ENCODE measurements around the gene SLC22A15. TPM values are rescaled to one million over a fixed set of nuclear protein-coding genes. Genes with fewer than 3 reads are reported as not detected.

Gene SLC22A15
- total and polyA plus RNA-seq, 10 of the 15 experiments (the other 5 are each of a cell fraction or from before 2014, with no cell fraction given): 0.05 to 2.8 (median 0.13) TPM; not detected in 1

GRCh38 chr1:115982400-115982799 lies 6.1 kb downstream of the SLC22A15 start:
- in situ Hi-C loops (cut with MboI): loop anchor here (5.0 kb wide), 1 partner anchor 175 kb away; no protein-coding TSS in a partner anchor
- DNase-seq (ENCODE audit: low read depth, low spot score) (no peak), ATAC-seq (peak; percentile 83), FAIRE-seq (peak; percentile 47)
- no peak for TF ChIP-seq SP1 (IDR thresholded peaks at IDR 0.05; ENCODE audit: low read depth, low read length)
- TF ChIP-seq SPI1 (IDR thresholded peaks at IDR 0.05; ENCODE audit: borderline replicate concordance, insufficient read depth, low read depth, low read length): peak; percentile 10; the same call in 1 of the 2 replicates
- TF ChIP-seq USF2 (IDR thresholded peaks at IDR 0.05; ENCODE audit: borderline replicate concordance, low read depth, low read length): no peak
- no peak for TF ChIP-seq EGR1 (IDR thresholded peaks at IDR 0.05; ENCODE audit: borderline replicate concordance in 1 of 2, low read depth in 2 of 2, low read length in 2 of 2)
- TF ChIP-seq BACH1 (IDR thresholded peaks at IDR 0.05; ENCODE audit: borderline replicate concordance): no peak
- no peak for TF ChIP-seq ZZZ3 (IDR thresholded peaks at IDR 0.05; ENCODE audit: control insufficient read depth, insufficient read length, low read depth)
- no peak overlapping the region for H3K9ac ChIP-seq (ENCODE audit: control insufficient read depth, insufficient read depth, low read length)
- H3K36me3 ChIP-seq (ENCODE audit: control insufficient read depth in 2 of 2, insufficient read depth in 2 of 2, low read length in 1 of 2): no peaks in the 10 kb centered on the region
- no peak overlapping the region for H3K4me2 ChIP-seq (ENCODE audit: control insufficient read depth, insufficient read depth)
- no peaks in the 10 kb centered on the region for H4K20me1 ChIP-seq (ENCODE audit: control insufficient read depth, insufficient read depth)
- no peaks in the 10 kb centered on the region for H3K9me3 ChIP-seq (replicated peaks; ENCODE audit: control insufficient read depth, insufficient read depth, low read length)
- no peaks in the 10 kb centered on the region for H3K4me1 ChIP-seq (ENCODE audit: control insufficient read depth, insufficient read depth, low read length)
- 12% methylated on average over 3 of the region's 3 CpGs for WGBS (ENCODE audit: insufficient coverage, insufficient replicate concordance, low lambda C conversion rate, missing lambda C conversion rate)
- no peaks in the 10 kb centered on the region for H3K79me2 ChIP-seq (ENCODE audit: control insufficient read depth, insufficient read depth, low read length)
- ChIA-PET RAD21 (ENCODE audit: unreplicated experiment) (interaction anchor here (0.7 to 2.0 kb wide), 2 partner anchors 39 to 178 kb away, joined by 4 to 10 read pairs; no protein-coding TSS in a partner anchor), SMC1A (ENCODE audit: uncharacterized antibody, unreplicated experiment) (interaction anchor here (1.1 to 2.1 kb wide), 5 partner anchors 24 to 265 kb away, joined by 3 to 7 read pairs (median 4); no protein-coding TSS in a partner anchor), POLR2A (no interaction called here), CTCF (interaction anchor here (0.9 to 7.7 kb wide), 10 partner anchors 7 to 1755 kb away, joined by 3 to 132 read pairs (median 5); no protein-coding TSS in a partner anchor)
- intact Hi-C loops (cut with micrococcal nuclease; ENCODE audit: unreplicated experiment): loop anchor here (5.0 kb wide), 2 partner anchors 265 to 375 kb away; no protein-coding TSS in a partner anchor
- no peaks in the 10 kb centered on the region for H3K27me3 ChIP-seq (replicated peaks in 1 of 2; ENCODE audit: control insufficient read depth in 2 of 2, insufficient read depth in 2 of 2, low read length in 1 of 2)
- no peak overlapping the region for H3K4me3 ChIP-seq
- H3K27ac ChIP-seq (ENCODE audit: control insufficient read depth, insufficient read depth): no peak overlapping the region
- no peak overlapping the region for H2AFZ ChIP-seq (ENCODE audit: control insufficient read depth, low read depth, low read length)
- BruUV-seq (replicated peaks): no TSS peak

All from GM12878 (cell line).